ENCODE data around the gene IFT88.

Gene IFT88

DNA sequence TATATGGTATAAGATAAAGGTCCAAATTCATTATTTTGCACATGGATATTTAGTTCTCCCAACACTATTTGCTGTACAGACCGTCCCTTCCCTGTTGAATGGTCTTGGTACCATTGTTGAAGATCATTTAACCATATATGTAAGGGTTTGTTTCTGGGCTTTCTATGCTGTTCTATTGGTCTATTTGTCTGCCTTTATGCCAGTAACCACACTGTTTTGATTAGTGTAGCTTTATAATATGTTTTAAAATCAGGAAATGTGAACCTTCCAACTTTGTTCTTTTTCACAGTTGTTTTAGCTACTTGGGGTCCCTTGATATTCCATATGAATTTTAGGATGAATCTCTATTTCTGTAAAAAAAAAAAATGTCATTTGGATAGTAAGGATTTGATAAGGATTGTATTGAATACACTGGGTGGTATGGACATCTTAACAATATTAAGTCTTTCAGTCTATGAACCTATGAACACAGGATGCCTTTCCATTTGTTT, 16.9 kb downstream of the IFT88 start:
- TF ChIP-seq, protein P1, sequence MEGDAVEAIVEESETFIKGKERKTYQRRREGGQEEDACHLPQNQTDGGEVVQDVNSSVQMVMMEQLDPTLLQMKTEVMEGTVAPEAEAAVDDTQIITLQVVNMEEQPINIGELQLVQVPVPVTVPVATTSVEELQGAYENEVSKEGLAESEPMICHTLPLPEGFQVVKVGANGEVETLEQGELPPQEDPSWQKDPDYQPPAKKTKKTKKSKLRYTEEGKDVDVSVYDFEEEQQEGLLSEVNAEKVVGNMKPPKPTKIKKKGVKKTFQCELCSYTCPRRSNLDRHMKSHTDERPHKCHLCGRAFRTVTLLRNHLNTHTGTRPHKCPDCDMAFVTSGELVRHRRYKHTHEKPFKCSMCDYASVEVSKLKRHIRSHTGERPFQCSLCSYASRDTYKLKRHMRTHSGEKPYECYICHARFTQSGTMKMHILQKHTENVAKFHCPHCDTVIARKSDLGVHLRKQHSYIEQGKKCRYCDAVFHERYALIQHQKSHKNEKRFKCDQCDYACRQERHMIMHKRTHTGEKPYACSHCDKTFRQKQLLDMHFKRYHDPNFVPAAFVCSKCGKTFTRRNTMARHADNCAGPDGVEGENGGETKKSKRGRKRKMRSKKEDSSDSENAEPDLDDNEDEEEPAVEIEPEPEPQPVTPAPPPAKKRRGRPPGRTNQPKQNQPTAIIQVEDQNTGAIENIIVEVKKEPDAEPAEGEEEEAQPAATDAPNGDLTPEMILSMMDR (IDR thresholded peaks at IDR 0.05) = no peak

DNA sequence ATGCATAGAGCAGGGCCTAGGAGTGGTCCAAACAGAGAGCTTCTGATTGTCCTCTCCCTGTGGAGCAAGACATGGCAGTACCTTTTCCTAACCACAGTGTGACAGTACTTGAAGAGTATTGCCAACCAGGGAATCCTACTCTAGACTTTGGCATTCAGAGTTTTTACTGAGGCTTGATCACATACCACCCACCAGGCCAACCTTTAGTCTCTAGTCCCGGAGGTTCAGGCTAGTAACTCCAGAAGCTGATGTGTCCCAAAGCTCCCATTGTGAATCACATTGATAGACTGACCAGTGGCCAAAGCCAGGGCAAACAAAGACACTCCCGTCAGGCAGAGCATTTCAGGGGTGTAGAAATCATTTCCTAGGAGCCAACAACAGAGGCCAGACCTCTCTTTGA, 18.4 kb downstream of the IFT88 start:
- TF ChIP-seq, protein P1 (IDR thresholded peaks at IDR 0.05) = no peak

DNA sequence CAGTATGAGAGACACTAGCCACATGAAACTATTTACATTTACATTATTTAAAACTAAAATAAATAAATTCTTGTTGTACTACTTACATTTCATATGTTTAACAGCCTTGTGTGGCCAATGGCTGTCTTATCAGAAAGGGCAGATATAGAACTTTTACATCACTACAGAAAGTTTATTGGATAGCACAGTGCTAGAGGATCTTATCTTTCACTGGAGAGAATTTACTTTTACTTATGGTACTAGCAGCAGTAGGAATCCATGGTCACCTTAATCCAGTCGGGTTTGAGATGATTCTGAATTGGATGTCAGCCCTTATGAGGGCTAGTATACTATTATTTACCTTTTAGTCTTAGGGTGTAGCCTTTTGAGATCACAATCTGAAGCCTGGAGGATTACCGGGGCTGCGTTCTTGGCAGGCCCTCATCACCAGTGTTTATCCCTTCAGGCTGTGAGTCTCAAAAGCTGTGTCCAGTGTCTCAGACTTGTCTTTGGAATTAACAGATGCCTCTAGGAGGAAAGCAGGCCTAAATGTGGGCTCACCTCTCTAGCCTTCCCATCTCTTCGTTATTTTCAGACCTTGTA, 21.7 kb downstream of the IFT88 start:
- TF ChIP-seq, protein P1 (IDR thresholded peaks at IDR 0.05) = no peak

DNA sequence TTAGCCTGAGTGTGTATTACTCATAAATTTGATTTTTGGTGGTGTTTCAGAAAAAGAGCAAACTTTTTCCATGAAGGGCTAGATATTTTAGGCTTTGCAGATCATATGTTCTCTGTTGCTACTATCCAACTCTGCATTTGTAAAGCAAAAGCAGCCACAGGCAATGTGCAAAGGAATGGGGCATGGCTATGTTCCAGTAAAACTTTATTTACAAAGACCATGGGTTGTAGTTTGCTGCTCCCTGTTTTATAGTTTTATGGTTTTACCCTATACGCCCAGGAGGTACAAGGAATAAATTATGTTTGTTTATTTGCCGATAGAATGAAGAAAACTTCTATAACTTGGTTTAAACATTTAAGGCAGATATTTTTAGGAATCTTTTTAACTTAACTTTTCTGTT, 23.6 kb downstream of the IFT88 start:
- TF ChIP-seq, protein P1 (IDR thresholded peaks at IDR 0.05) = no peak

DNA sequence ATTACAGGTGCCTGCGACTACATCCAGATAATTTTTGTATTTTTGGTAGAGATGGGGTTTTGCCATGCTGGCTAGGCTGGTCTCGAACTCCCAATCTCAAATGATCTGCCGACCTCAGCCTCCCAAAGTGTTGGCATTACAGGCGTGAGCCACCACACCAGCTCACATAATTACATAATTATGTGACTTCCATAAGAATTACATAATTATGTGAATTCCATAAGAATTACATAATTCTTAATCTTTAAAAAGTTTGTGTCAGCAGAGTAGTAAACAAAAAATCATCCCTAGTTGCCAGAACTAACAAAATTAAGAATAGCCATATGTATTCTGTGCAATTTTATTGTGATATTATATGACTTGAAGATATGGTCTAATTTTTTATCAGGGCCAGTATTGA, 25.6 kb downstream of the IFT88 start:
- TF ChIP-seq, protein P1 (IDR thresholded peaks at IDR 0.05) = no peak

DNA sequence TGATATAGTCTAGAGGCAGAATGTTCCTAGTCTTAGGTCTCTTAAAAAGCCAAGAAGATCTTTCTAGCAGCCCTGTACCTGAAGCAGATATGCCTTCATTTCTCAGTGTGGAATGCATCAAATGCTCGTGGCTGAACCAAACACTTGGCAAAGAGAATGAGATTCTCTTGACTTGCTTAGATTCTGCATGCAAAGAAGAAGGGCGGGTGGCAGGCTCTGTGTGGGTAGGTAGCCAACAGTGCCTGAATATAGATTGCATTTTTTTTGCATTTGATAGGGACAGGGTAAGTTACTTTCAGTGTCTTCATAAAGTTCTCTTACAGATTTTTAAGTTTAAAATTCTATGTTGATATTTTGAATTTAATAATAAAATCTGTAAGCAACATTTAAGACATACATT, 27.3 kb downstream of the IFT88 start:
- TF ChIP-seq, protein P1 (IDR thresholded peaks at IDR 0.05) = no peak

DNA sequence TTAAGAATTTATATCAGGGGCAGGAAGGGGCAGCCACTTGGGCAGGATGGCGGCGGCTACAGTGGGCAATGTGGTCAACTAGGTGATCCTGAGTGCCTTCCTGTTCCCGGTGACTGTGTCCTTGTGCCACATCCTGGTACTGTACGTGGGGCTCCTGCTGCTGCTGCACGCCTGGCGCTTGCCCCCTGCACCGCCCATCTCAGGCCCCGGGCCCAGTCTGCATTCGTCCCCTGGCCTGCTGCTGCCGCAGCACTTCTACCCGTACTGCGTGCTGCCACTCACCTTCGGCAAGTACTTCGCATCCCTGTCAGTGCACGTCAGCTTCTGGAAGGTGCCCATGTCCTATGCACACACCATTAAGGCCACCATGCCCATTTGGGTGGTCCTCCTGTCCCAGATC, 40.1 kb downstream of the IFT88 start:
- TF ChIP-seq, protein P1 (IDR thresholded peaks at IDR 0.05) = no peak
